Measurements from ENCODE around the gene GOLT1A. TPM values are rescaled to one million over a fixed set of nuclear protein-coding genes. Genes with fewer than 3 reads are reported as not detected.

The GOLT1A gene
- total RNA-seq, 1 donor from 2014 or later, result 0.50 TPM

GRCh38 chr1:204149107-204149506 is 64.7 kb downstream of the GOLT1A start:
- Histone ChIP-seq H3K4me3 (ENCODE audit: insufficient read depth, low read depth, low read length) (no peak overlapping the region), H3K27ac (ENCODE audit: low read depth, low read length) (no peak overlapping the region), H3K4me2 (ENCODE audit: low read length) (no peak overlapping the region), H3K79me2 (ENCODE audit: insufficient read depth, low read length) (no peaks in the 10 kb centered on the region), H3K4me1 (ENCODE audit: insufficient read depth, low read length) (peaks cover 7% of the 10 kb centered on the region), H3K36me3 (ENCODE audit: insufficient read depth, low read length) (no peaks in the 10 kb centered on the region), H3K9me3 (ENCODE audit: insufficient read depth, low read depth, low read length) (no peaks in the 10 kb centered on the region), H4K20me1 (ENCODE audit: insufficient read depth, low read length) (no peaks in the 10 kb centered on the region), H2AFZ (ENCODE audit: low read depth, low read length) (no peak overlapping the region), H3K9ac (ENCODE audit: low read length) (no peak overlapping the region), H3K27me3 (ENCODE audit: insufficient read depth, low read length) (no peaks in the 10 kb centered on the region)
- Mint-ChIP-seq H3K27me3 (ENCODE audit: low read depth, unreplicated experiment) (peaks cover 15% of the 10 kb centered on the region), H3K9me3 (ENCODE audit: unreplicated experiment) (peaks cover 6% of the 10 kb centered on the region), H3K36me3 (ENCODE audit: low read depth, unreplicated experiment) (peaks cover 7% of the 10 kb centered on the region), H3K27ac (ENCODE audit: unreplicated experiment) (no peak overlapping the region), H3K4me1 (ENCODE audit: low read depth, unreplicated experiment) (no peaks in the 10 kb centered on the region), H3K4me3 (ENCODE audit: unreplicated experiment) (no peak overlapping the region)
- no peak for DNase-seq (ENCODE audit: low read depth)
- TF ChIP-seq CTCF (IDR thresholded peaks at IDR 0.05; ENCODE audit: insufficient read depth, low read depth, low read length), result no peak
- TF ChIP-seq EZH2 (IDR thresholded peaks at IDR 0.05; ENCODE audit: insufficient read depth, low read length), result no peak
- FAIRE-seq, result no peak

Other genes with a start within 250 kb of the GOLT1A start
- 9.2 and 12.4 TPM in 2 replicates for gene SOX13, start 140.9 kb downstream of the GOLT1A start, total RNA-seq
- gene ETNK2, start 61.9 kb downstream of the GOLT1A start, total RNA-seq, result 8.2 and 9.7 TPM in 2 replicates
- gene REN, start 47.7 kb downstream of the GOLT1A start, total RNA-seq, result not detected in 2 replicates
- gene KISS1, start 17.5 kb downstream of the GOLT1A start, total RNA-seq, result 2.2 and 2.7 TPM in 2 replicates
- gene PLEKHA6, start 145.9 kb upstream of the GOLT1A start, total RNA-seq, result 1.5 and 2.7 TPM in 2 replicates
- 38.8 and 40.0 TPM in 2 replicates for gene PPP1R15B, start 197.8 kb upstream of the GOLT1A start, total RNA-seq

Measured in astrocyte (in vitro differentiated cells and primary cell).